SK-N-SH (cell line): Measurements from ENCODE around the gene PRPF40B. TPM values are rescaled to one million over a fixed set of nuclear protein-coding genes. Genes with fewer than 3 reads are reported as not detected.

Source experiments
- CTCF ChIA-PET: fragments of 300-600, 350-600 bp; formaldehyde crosslinking; extraction: SDS; loops from one replicate; lab custom pipeline; 2021; lab: Yijun Ruan, JAX
- POLR2A ChIA-PET: fragments of 350-600 bp; sonication (Branson Sonifier 250); formaldehyde crosslinking; extraction: SDS; loops from one replicate; lab custom pipeline; 2020; ENCODE audit warnings: antibody characterized with exemption, inconsistent platforms; lab: Yijun Ruan, JAX
- DNase-seq: peaks from one replicate; pipeline ENCODE4 v3.0.0; 2012
- H2AFZ ChIP-seq: fragments of 200-600 bp; sonication (generic); 2 replicates; pipeline ENCODE4 v1.8.1; 2016; ENCODE audit warnings: antibody characterized with exemption, mild to moderate bottlenecking, low read depth
- H3F3A ChIP-seq: fragments of 200-600 bp; sonication (generic); replicated peaks from 2 replicates; pipeline ENCODE3; 2016; ENCODE audit warnings: antibody characterized with exemption, mild to moderate bottlenecking; ENCODE audit not compliant: insufficient read depth
- H3K27ac ChIP-seq, 2 experiments: fragments of 200-500 bp in 1 of 2; fragments of 200-600 bp in 1 of 2; sonication (Bioruptor generic) in 1 of 2; sonication (generic), shearing (Covaris generic) in 1 of 2; 2 replicates each; pipeline versions ENCODE4 v1.5.1 to v1.6.1; 2014 to 2016; ENCODE audit warnings: low read depth in 2 of 2, inconsistent platforms in 1 of 2, low read length in 1 of 2, mild to moderate bottlenecking in 1 of 2, mixed read lengths in 1 of 2
- H3K27me3 ChIP-seq: fragments of 200-600 bp; sonication (generic), shearing (Covaris generic); 2 replicates; pipeline ENCODE4 v1.6.1; 2016; ENCODE audit warnings: mixed run types; ENCODE audit not compliant: insufficient read depth
- H3K36me3 ChIP-seq, 2 experiments: fragments of 200-500 bp in 1 of 2; fragments of 200-600 bp in 1 of 2; sonication (Bioruptor generic) in 1 of 2; sonication (generic) in 1 of 2; replicated peaks in 1 of 2; 2 replicates each; pipeline versions ENCODE3 to v1.5.1; 2014 to 2016; ENCODE audit warnings: low read length in 1 of 2, mild to moderate bottlenecking in 1 of 2; ENCODE audit not compliant: insufficient read depth in 2 of 2, control insufficient read depth in 1 of 2
- H3K4me1 ChIP-seq, 2 experiments: fragments of 200-500 bp in 1 of 2; fragments of 200-600 bp in 1 of 2; sonication (Bioruptor generic) in 1 of 2; sonication (generic), shearing (Covaris generic) in 1 of 2; 2 replicates each; pipeline versions ENCODE4 v1.5.1 to v1.6.1; 2014 to 2016; ENCODE audit warnings: low read depth in 1 of 2, low read length in 1 of 2, mixed run types in 1 of 2; ENCODE audit not compliant: insufficient read depth in 2 of 2, control insufficient read depth in 1 of 2
- H3K4me2 ChIP-seq: fragments of 200-600 bp; sonication (generic), shearing (Covaris generic); 2 replicates; pipeline ENCODE4 v1.6.1; 2017; ENCODE audit warnings: mixed run types
- H3K4me3 ChIP-seq, 2 experiments: fragments of 200-500 bp in 1 of 2; fragments of 200-600 bp in 1 of 2; sonication (Bioruptor generic) in 1 of 2; sonication (generic), shearing (Covaris generic) in 1 of 2; 2 replicates each; pipeline versions ENCODE4 v1.5.1 to v1.8.1; 2014 to 2016; ENCODE audit warnings: low read depth in 2 of 2, inconsistent platforms in 1 of 2, low read length in 1 of 2, mild to moderate bottlenecking in 1 of 2, mixed read lengths in 1 of 2, moderate library complexity in 1 of 2
- H3K79me2 ChIP-seq: fragments of 200-600 bp; sonication (generic); 2 replicates; pipeline ENCODE4 v1.8.1; 2017; ENCODE audit warnings: mild to moderate bottlenecking; ENCODE audit not compliant: insufficient read depth
- H3K9ac ChIP-seq: fragments of 200-600 bp; sonication (generic); 2 replicates; pipeline ENCODE4 v1.6.1; 2017; ENCODE audit warnings: mixed run types
- H3K9me2 ChIP-seq: fragments of 200-600 bp; sonication (generic); 2 replicates; pipeline ENCODE4 v1.6.1; 2017; ENCODE audit warnings: mixed run types
- H3K9me3 ChIP-seq: fragments of 200-600 bp; sonication (generic); 2 replicates; pipeline ENCODE4 v1.6.1; 2017; ENCODE audit warnings: mixed run types, mild to moderate bottlenecking, moderate library complexity
- H4K20me1 ChIP-seq: fragments of 200-600 bp; sonication (generic); 2 replicates; pipeline ENCODE4 v1.6.1; 2017; ENCODE audit warnings: mild to moderate bottlenecking, mixed run types; ENCODE audit not compliant: insufficient read depth
- CHD2 ChIP-seq: fragments of 150-350 bp; IDR thresholded peaks from 2 replicates; pipeline ENCODE4 v1.6.1; 2018; ENCODE audit warnings: low read length; ENCODE audit not compliant: partially characterized antibody
- ELF1 ChIP-seq: IDR thresholded peaks from 2 replicates; pipeline ENCODE4 v1.4.0; 2012
- EP300 ChIP-seq, 2 experiments: IDR thresholded peaks; 2 replicates each; pipeline versions ENCODE4 v1.4.0 to v1.6.1; 2012; ENCODE audit warnings: borderline replicate concordance in 1 of 2, low read depth in 1 of 2, low read length in 1 of 2
- EZH2phosphoT487 ChIP-seq: fragments of 200-600 bp; sonication (generic); IDR thresholded peaks from 2 replicates; pipeline ENCODE4 v1.6.1; 2017; ENCODE audit warnings: low read depth, mixed run types, mild to moderate bottlenecking, antibody characterized with exemption, moderate library complexity, borderline replicate concordance
- FOSL2 ChIP-seq: IDR thresholded peaks from 2 replicates; pipeline ENCODE4 v1.4.0; 2012; ENCODE audit warnings: low read depth, mild to moderate bottlenecking, moderate library complexity, borderline replicate concordance
- FOXJ3 ChIP-seq: sonication (generic); formaldehyde crosslinking; IDR thresholded peaks from 2 replicates; pipeline ENCODE4 v1.5.1; 2020; ENCODE audit warnings: mild to moderate bottlenecking, missing genetic modification reagents
- FOXM1 ChIP-seq: IDR thresholded peaks from 2 replicates; pipeline ENCODE4 v1.4.0; 2012; ENCODE audit warnings: low read depth, mild to moderate bottlenecking
- JUND ChIP-seq: IDR thresholded peaks from 2 replicates; pipeline ENCODE4 v1.4.0; 2012
- MXI1 ChIP-seq: IDR thresholded peaks from 2 replicates; pipeline ENCODE4 v1.6.1; 2012; ENCODE audit warnings: mild to moderate bottlenecking, low read depth, low read length, improper control_type of control experiment
- POLR2AphosphoS5 ChIP-seq: IDR thresholded peaks from 2 replicates; pipeline ENCODE4 v1.6.1; 2012; ENCODE audit warnings: low read depth, low read length
- RAD21 ChIP-seq: IDR thresholded peaks from 2 replicates; pipeline ENCODE4 v1.6.1; 2012; ENCODE audit warnings: mild to moderate bottlenecking, low read length
- RCOR1 ChIP-seq: fragments of 150-350 bp; IDR thresholded peaks from 2 replicates; pipeline ENCODE4 v1.6.1; 2017; ENCODE audit warnings: antibody characterized with exemption, low read length
- SMC3 ChIP-seq: IDR thresholded peaks from 2 replicates; pipeline ENCODE4 v1.6.1; 2012; ENCODE audit warnings: low read depth, low read length, improper control_type of control experiment
- TEAD4 ChIP-seq: IDR thresholded peaks from 2 replicates; pipeline ENCODE4 v1.4.0; 2012; ENCODE audit warnings: mild to moderate bottlenecking, borderline replicate concordance; ENCODE audit not compliant: insufficient read depth
- USF2 ChIP-seq: fragments of 150-350 bp; IDR thresholded peaks from 2 replicates; pipeline ENCODE4 v1.6.1; 2017; ENCODE audit warnings: antibody characterized with exemption, low read length, low read depth, borderline replicate concordance
- ZBTB33 ChIP-seq: IDR thresholded peaks from 2 replicates; pipeline ENCODE4 v1.4.0; 2012; ENCODE audit warnings: low read depth, borderline replicate concordance
- WGBS: methylation state at CpG from one replicate; pipeline ENCODE4 v1.1.6; 2017; ENCODE audit warnings: low lambda C conversion rate; 5-methylcytosine and 5-hydroxymethylcytosine counted together
- polyA plus RNA-seq, 3 experiments: library from polyadenylated mRNA; depleted of rRNA; stranded (reverse); fragments of >200 nt; gene quantifications; 2 replicates each; pipeline ENCODE4 v1.2.3, GENCODE V29; 2012
- TF ChIP-seq, protein P1 (sequence below): IDR thresholded peaks from 2 replicates; pipeline ENCODE4; 2012

The PRPF40B gene
- polyA plus RNA-seq, 1 of the 3 experiments (the other 2 are of a cell fraction): 27.0 TPM

- H3K27me3 ChIP-seq: no peaks in the 10 kb centered on the region
- no peaks in the 10 kb centered on the region for H3K79me2 ChIP-seq
- no peak overlapping the region for H3K4me2 ChIP-seq
- peaks cover 0 to 14% of the 10 kb centered on the region in 2 experiments; a peak in 2 of 4 replicates for H3K4me1 ChIP-seq
- H3K9me2 ChIP-seq: no peaks in the 10 kb centered on the region
- no peaks in the 10 kb centered on the region for H3K9me3 ChIP-seq
- H3K27ac ChIP-seq: no peak overlapping the region
- CTCF ChIA-PET: interaction anchor here (0.6 to 30.5 kb wide), 6 partner anchors 7 to 121 kb away, joined by 3 to 590 read pairs (median 4); partner anchors contain the start of genes FMNL3 and TMBIM6
- H2AFZ ChIP-seq: no peak overlapping the region
- POLR2A ChIA-PET: no interaction called here
- peaks cover 14% of the 10 kb centered on the region for H3F3A ChIP-seq
- no peak overlapping the region for H3K4me3 ChIP-seq
- H4K20me1 ChIP-seq: no peaks in the 10 kb centered on the region
- no peak for TF ChIP-seq TEAD4
- TF ChIP-seq RCOR1: no peak
- no peak for TF ChIP-seq CHD2
- TF ChIP-seq MXI1: no peak
- TF ChIP-seq, protein P1, sequence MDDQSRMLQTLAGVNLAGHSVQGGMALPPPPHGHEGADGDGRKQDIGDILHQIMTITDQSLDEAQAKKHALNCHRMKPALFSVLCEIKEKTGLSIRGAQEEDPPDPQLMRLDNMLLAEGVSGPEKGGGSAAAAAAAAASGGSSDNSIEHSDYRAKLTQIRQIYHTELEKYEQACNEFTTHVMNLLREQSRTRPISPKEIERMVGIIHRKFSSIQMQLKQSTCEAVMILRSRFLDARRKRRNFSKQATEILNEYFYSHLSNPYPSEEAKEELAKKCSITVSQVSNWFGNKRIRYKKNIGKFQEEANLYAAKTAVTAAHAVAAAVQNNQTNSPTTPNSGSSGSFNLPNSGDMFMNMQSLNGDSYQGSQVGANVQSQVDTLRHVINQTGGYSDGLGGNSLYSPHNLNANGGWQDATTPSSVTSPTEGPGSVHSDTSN: no peak
- TF ChIP-seq EP300 (IDR thresholded peaks at IDR 0.05; ENCODE audit: borderline replicate concordance in 1 of 2, low read depth in 1 of 2, low read length in 1 of 2): no peak
- TF ChIP-seq FOXJ3 (CRISPR knock-in tag): no peak
- TF ChIP-seq EZH2phosphoT487: no peak
- no peak for TF ChIP-seq FOSL2
- no peak for TF ChIP-seq ELF1
- no peak for TF ChIP-seq JUND
- no peak for TF ChIP-seq RAD21
- TF ChIP-seq ZBTB33: no peak
- no peak for TF ChIP-seq FOXM1
- no peak for TF ChIP-seq POLR2AphosphoS5
- no peak for TF ChIP-seq SMC3
- TF ChIP-seq USF2: no peak
- H3K36me3 ChIP-seq: peaks cover 24 to 73% of the 10 kb centered on the region in 2 experiments
- 98% methylated on average over 15 of the region's 17 CpGs for WGBS
- no peak for DNase-seq
- H3K9ac ChIP-seq: no peak overlapping the region
These were observed 18.5 kb downstream of the PRPF40B start for GRCh38 chr12:49641748-49642369.
